GM23248 (cell line): Measurements from ENCODE around the gene ACP6. TPM values are rescaled to one million over a fixed set of nuclear protein-coding genes. Genes with fewer than 3 reads are reported as not detected.

Experiments used
- DNase-seq: peaks from one replicate; pipeline ENCODE4 v3.0.0-alpha.2; 2015
- H2AFZ ChIP-seq: fragments of 200-600 bp; sonication (generic); 2 replicates; pipeline ENCODE4 v1.6.1; 2016; ENCODE audit warnings: antibody characterized with exemption
- H3F3A ChIP-seq: fragments of 200-600 bp; sonication (generic); 2 replicates; pipeline ENCODE4 v1.6.1; 2016; ENCODE audit warnings: mild to moderate bottlenecking, antibody characterized with exemption, mixed run types; ENCODE audit not compliant: insufficient read depth
- H3K27ac ChIP-seq: fragments of 200-600 bp; sonication (generic); 2 replicates; pipeline ENCODE4 v1.5.1; 2016; ENCODE audit warnings: mild to moderate bottlenecking
- H3K27me3 ChIP-seq: fragments of 200-600 bp; sonication (generic); replicated peaks from 2 replicates; pipeline ENCODE4 v1.6.1; 2016; ENCODE audit warnings: mild to moderate bottlenecking; ENCODE audit not compliant: insufficient read depth
- H3K36me3 ChIP-seq: fragments of 200-600 bp; sonication (generic); 2 replicates; pipeline ENCODE4 v1.6.1; 2016; ENCODE audit warnings: low read depth, mild to moderate bottlenecking
- H3K4me1 ChIP-seq: fragments of 200-600 bp; sonication (generic); 2 replicates; pipeline ENCODE4 v1.6.1; 2016; ENCODE audit warnings: mild to moderate bottlenecking; ENCODE audit not compliant: insufficient read depth
- H3K4me2 ChIP-seq: fragments of 200-600 bp; sonication (generic); one replicate; pipeline ENCODE4 v1.6.1; 2016; ENCODE audit warnings: mild to moderate bottlenecking; ENCODE audit not compliant: unreplicated experiment
- H3K4me3 ChIP-seq: fragments of 200-600 bp; sonication (generic); 2 replicates; pipeline ENCODE4 v1.5.1; 2016; ENCODE audit warnings: mild to moderate bottlenecking
- H3K79me2 ChIP-seq: fragments of 200-600 bp; sonication (generic); 2 replicates; pipeline ENCODE4 v1.6.1; 2016; ENCODE audit warnings: mild to moderate bottlenecking; ENCODE audit not compliant: insufficient read depth
- H3K9ac ChIP-seq: fragments of 200-600 bp; sonication (generic); 2 replicates; pipeline ENCODE4 v1.6.1; 2016; ENCODE audit warnings: mild to moderate bottlenecking
- H3K9me2 ChIP-seq: fragments of 200-600 bp; sonication (generic); 2 replicates; pipeline ENCODE4 v1.6.1; 2016; ENCODE audit warnings: mixed run types, mild to moderate bottlenecking, moderate library complexity; ENCODE audit not compliant: insufficient read depth
- H3K9me3 ChIP-seq: fragments of 200-600 bp; sonication (generic); one replicate; pipeline ENCODE4 v1.6.1; 2017; ENCODE audit warnings: low read depth
- H4K20me1 ChIP-seq: fragments of 200-600 bp; sonication (generic); 2 replicates; pipeline ENCODE4 v1.6.0; 2016; ENCODE audit not compliant: insufficient read depth
- EZH2 ChIP-seq: fragments of 200-600 bp; sonication (generic); IDR thresholded peaks from 2 replicates; pipeline ENCODE4 v1.6.1; 2018; ENCODE audit warnings: antibody characterized with exemption, mild to moderate bottlenecking; ENCODE audit not compliant: insufficient read depth, poor library complexity, severe bottlenecking
- EZH2phosphoT487 ChIP-seq: fragments of 200-600 bp; sonication (generic); IDR thresholded peaks from 2 replicates; pipeline ENCODE4 v1.6.1; 2018; ENCODE audit warnings: antibody characterized with exemption, moderate library complexity, mild to moderate bottlenecking, low read depth; ENCODE audit not compliant: insufficient read depth
- WGBS, 2 experiments: methylation state at CpG; one replicate each; pipeline ENCODE4 v1.1.6; 2015 to 2017; ENCODE audit warnings: low lambda C conversion rate in 2 of 2, low coverage in 1 of 2; ENCODE audit errors: missing lambda C conversion rate in 2 of 2; 5-methylcytosine and 5-hydroxymethylcytosine counted together
- in situ Hi-C: fragments of 300-500 bp; cut with MboI; formaldehyde crosslinking; loops from 2 replicates; pipeline ENCODE4 v1.15.0; 2020
- polyA plus RNA-seq: library from polyadenylated mRNA; unstranded; fragments of >200 nt; fragmentation: Nextera tagmentation; extraction: Ambion mirVana; gene quantifications from 2 replicates; pipeline ENCODE4 v1.2.1, GENCODE V29; 2016
- total RNA-seq: library from RNA; depleted of rRNA; stranded (reverse); fragments of >200 nt; shearing (Covaris generic); gene quantifications from 2 replicates; pipeline ENCODE4 v1.2.3, GENCODE V29; 2014

ACP6 gene
- total and polyA plus RNA-seq, 2 experiments from 2014 or later, result 9.1 to 11.0 TPM

- no peak for DNase-seq
- Histone ChIP-seq H3K27ac (no peak overlapping the region), H3K9me3 (no peaks in the 10 kb centered on the region), H4K20me1 (no peaks in the 10 kb centered on the region), H3K9ac (no peak overlapping the region), H3K9me2 (no peaks in the 10 kb centered on the region), H3K4me3 (no peak overlapping the region), H2AFZ (no peak overlapping the region), H3K4me1 (0 out of 2 replicates have a peak, but pooled peaks cover 4% of the 10 kb centered on the region), H3K36me3 (no peaks in the 10 kb centered on the region; the same call in 1 of the 2 replicates), H3K79me2 (no peaks in the 10 kb centered on the region), H3F3A (no peaks in the 10 kb centered on the region), H3K27me3 (no peaks in the 10 kb centered on the region), H3K4me2 (no peak overlapping the region)
- TF ChIP-seq EZH2 (no peak), EZH2phosphoT487 (no peak)
- in situ Hi-C loops, result loop anchor here (10.0 to 25.0 kb wide), 2 partner anchors 131 to 338 kb away; no protein-coding TSS in a partner anchor
- WGBS, 2 experiments, result 49 to 59% methylated on average over 7 of the region's 7 CpGs
These were observed 44.8 kb downstream of the ACP6 start for GRCh38 chr1:147625362-147625995.

- Histone ChIP-seq H2AFZ (no peak overlapping the region), H3K27me3 (no peaks in the 10 kb centered on the region), H3K36me3 (no peaks in the 10 kb centered on the region; the same call in 1 of the 2 replicates), H3K9me3 (no peaks in the 10 kb centered on the region), H4K20me1 (no peaks in the 10 kb centered on the region), H3K9ac (no peak overlapping the region), H3K79me2 (no peaks in the 10 kb centered on the region), H3K9me2 (no peaks in the 10 kb centered on the region), H3K4me3 (no peak overlapping the region), H3K4me2 (no peak overlapping the region), H3K27ac (no peak overlapping the region), H3K4me1 (no peaks in the 10 kb centered on the region), H3F3A (no peaks in the 10 kb centered on the region)
- DNase-seq, result no peak
- in situ Hi-C loops, result loop anchor here (10.0 kb wide), 1 partner anchor 130 kb away; no protein-coding TSS in a partner anchor
- TF ChIP-seq EZH2, result no peak
- no peak for TF ChIP-seq EZH2phosphoT487
- WGBS, 2 experiments, result 94 to 96% methylated on average over 8 of the region's 8 CpGs
These were observed 45.8 kb downstream of the ACP6 start for GRCh38 chr1:147624529-147624928.

GRCh38 chr1:147624011-147624410 is 46.3 kb downstream of the ACP6 start:
- TF ChIP-seq EZH2phosphoT487, result no peak
- TF ChIP-seq EZH2, result no peak
- Histone ChIP-seq H3K27ac (no peak overlapping the region), H3K4me1 (no peaks in the 10 kb centered on the region), H3K4me3 (no peak overlapping the region), H4K20me1 (no peaks in the 10 kb centered on the region), H3K9ac (no peak overlapping the region), H2AFZ (no peak overlapping the region), H3K27me3 (no peaks in the 10 kb centered on the region), H3K9me2 (no peaks in the 10 kb centered on the region), H3K4me2 (no peak overlapping the region), H3F3A (no peaks in the 10 kb centered on the region), H3K9me3 (no peaks in the 10 kb centered on the region), H3K36me3 (no peaks in the 10 kb centered on the region; the same call in 1 of the 2 replicates), H3K79me2 (no peaks in the 10 kb centered on the region)
- WGBS, 2 experiments, result 95% methylated on average over 8 of the region's 8 CpGs
- in situ Hi-C loops, result loop anchor here (10.0 kb wide), 1 partner anchor 129 kb away; no protein-coding TSS in a partner anchor
- no peak for DNase-seq

- Histone ChIP-seq H3K9me3 (no peaks in the 10 kb centered on the region), H3K4me3 (no peak overlapping the region), H3K9ac (no peak overlapping the region), H3K27ac (no peak overlapping the region), H3F3A (no peaks in the 10 kb centered on the region), H3K4me1 (no peaks in the 10 kb centered on the region), H3K36me3 (no peaks in the 10 kb centered on the region; the same call in 1 of the 2 replicates), H3K9me2 (no peaks in the 10 kb centered on the region), H3K79me2 (no peaks in the 10 kb centered on the region), H4K20me1 (no peaks in the 10 kb centered on the region), H3K27me3 (no peaks in the 10 kb centered on the region), H2AFZ (no peak overlapping the region), H3K4me2 (no peak overlapping the region)
- DNase-seq, result peak; percentile 11
- 80 to 81% methylated on average over 2 of the region's 2 CpGs for WGBS, 2 experiments
- in situ Hi-C loops, result loop anchor here (10.0 kb wide), 1 partner anchor 128 kb away; no protein-coding TSS in a partner anchor
- no peak for TF ChIP-seq EZH2
- no peak for TF ChIP-seq EZH2phosphoT487
These were observed 47.6 kb downstream of the ACP6 start for GRCh38 chr1:147622731-147623130.
